Ishikawa (cell line): Measurements from ENCODE around the gene SHISA9.

Source experiments
- CEBPB ChIP-seq: IDR thresholded peaks from 2 replicates; pipeline ENCODE4 v1.6.1; 2012
- CREB1 ChIP-seq: IDR thresholded peaks from 2 replicates; pipeline ENCODE4 v1.6.1; 2012; ENCODE audit warnings: low read depth
- EGR1 ChIP-seq: IDR thresholded peaks from 2 replicates; pipeline ENCODE4 v1.6.1; 2012
- EP300 ChIP-seq: IDR thresholded peaks from 2 replicates; pipeline ENCODE4 v1.6.1; 2012; ENCODE audit warnings: borderline replicate concordance
- FOXM1 ChIP-seq: IDR thresholded peaks from 2 replicates; pipeline ENCODE4 v1.6.1; 2012; ENCODE audit warnings: low read depth, borderline replicate concordance
- MAX ChIP-seq: IDR thresholded peaks from 2 replicates; pipeline ENCODE4 v1.6.1; 2012
- NFIC ChIP-seq: IDR thresholded peaks from 2 replicates; pipeline ENCODE4 v1.6.1; 2012
- RAD21 ChIP-seq: IDR thresholded peaks from 2 replicates; pipeline ENCODE4 v1.6.1; 2012; ENCODE audit warnings: low read depth
- REST ChIP-seq: IDR thresholded peaks from 2 replicates; pipeline ENCODE4 v1.6.1; 2012; ENCODE audit warnings: low read depth, mild to moderate bottlenecking
- TAF1 ChIP-seq: IDR thresholded peaks from 2 replicates; pipeline ENCODE4 v1.6.1; 2012; ENCODE audit warnings: low read depth, mild to moderate bottlenecking
- TCF12 ChIP-seq: IDR thresholded peaks from 2 replicates; pipeline ENCODE4 v1.6.1; 2012; ENCODE audit warnings: low read depth
- TEAD4 ChIP-seq: IDR thresholded peaks from 2 replicates; pipeline ENCODE4 v1.6.1; 2012
- USF1 ChIP-seq: IDR thresholded peaks from 2 replicates; pipeline ENCODE4 v1.6.1; 2012
- YY1 ChIP-seq: IDR thresholded peaks from 2 replicates; pipeline ENCODE4 v1.6.1; 2012; ENCODE audit warnings: low read depth

SHISA9 gene

GRCh38 chr16:13111747-13112146, 210.3 kb downstream of the SHISA9 start:
- TF ChIP-seq TAF1, result no peak
- TF ChIP-seq MAX, result no peak
- TF ChIP-seq RAD21, result no peak
- TF ChIP-seq FOXM1, result no peak
- TF ChIP-seq REST, result no peak
- no peak for TF ChIP-seq TCF12
- no peak for TF ChIP-seq CEBPB
- TF ChIP-seq NFIC, result no peak
- no peak for TF ChIP-seq YY1
- no peak for TF ChIP-seq USF1

- TF ChIP-seq TCF12 (no peak), MAX (no peak), EGR1 (no peak), EP300 (no peak)
These were observed 212.3 kb downstream of the SHISA9 start for GRCh38 chr16:13113741-13114140.

- TF ChIP-seq TAF1 (no peak), TCF12 (no peak), EP300 (no peak), FOXM1 (no peak), RAD21 (no peak), EGR1 (no peak), USF1 (no peak), REST (no peak), YY1 (no peak), CREB1 (no peak), NFIC (no peak)
These were observed 216.7 kb downstream of the SHISA9 start for GRCh38 chr16:13118091-13118490.

- TF ChIP-seq TEAD4, result no peak
- no peak for TF ChIP-seq EP300
- TF ChIP-seq YY1, result no peak
- TF ChIP-seq MAX, result no peak
- TF ChIP-seq TAF1, result no peak
- TF ChIP-seq TCF12, result no peak
These were observed 218.7 kb downstream of the SHISA9 start for GRCh38 chr16:13120091-13120490.

- TF ChIP-seq YY1, result no peak
- TF ChIP-seq MAX, result no peak
- TF ChIP-seq TAF1, result no peak
- no peak for TF ChIP-seq FOXM1
- TF ChIP-seq RAD21, result no peak
- no peak for TF ChIP-seq CEBPB
These were observed 219.2 kb downstream of the SHISA9 start for GRCh38 chr16:13120557-13120956.

- no peak for TF ChIP-seq EGR1
- no peak for TF ChIP-seq YY1
- TF ChIP-seq EP300, result no peak
- TF ChIP-seq MAX, result no peak
- TF ChIP-seq NFIC, result no peak
- TF ChIP-seq TCF12, result no peak
- TF ChIP-seq TEAD4, result no peak
- TF ChIP-seq TAF1, result no peak
- no peak for TF ChIP-seq CEBPB
- no peak for TF ChIP-seq REST
- TF ChIP-seq CREB1, result no peak
- no peak for TF ChIP-seq FOXM1
These were observed 222.6 kb downstream of the SHISA9 start for GRCh38 chr16:13123991-13124390.
